Activated CD8-positive, alpha-beta memory T cell treated with anti-CD3 and anti-CD28 coated beads, Interleukin-2, amount 50 U/mL, for 1 hour (primary cell): Measurements from ENCODE around the gene NAA50.

Experiments used
- DNase-seq: peaks from one replicate; pipeline ENCODE4 v3.0.0-alpha.2; 2020; ENCODE audit errors: extremely low read depth

The NAA50 gene

GRCh38 chr3:113685956-113686721, 59.9 kb downstream of the NAA50 start:
- no peak for DNase-seq

GRCh38 chr3:113685124-113685523, 60.9 kb downstream of the NAA50 start:
- no peak for DNase-seq

DNA sequence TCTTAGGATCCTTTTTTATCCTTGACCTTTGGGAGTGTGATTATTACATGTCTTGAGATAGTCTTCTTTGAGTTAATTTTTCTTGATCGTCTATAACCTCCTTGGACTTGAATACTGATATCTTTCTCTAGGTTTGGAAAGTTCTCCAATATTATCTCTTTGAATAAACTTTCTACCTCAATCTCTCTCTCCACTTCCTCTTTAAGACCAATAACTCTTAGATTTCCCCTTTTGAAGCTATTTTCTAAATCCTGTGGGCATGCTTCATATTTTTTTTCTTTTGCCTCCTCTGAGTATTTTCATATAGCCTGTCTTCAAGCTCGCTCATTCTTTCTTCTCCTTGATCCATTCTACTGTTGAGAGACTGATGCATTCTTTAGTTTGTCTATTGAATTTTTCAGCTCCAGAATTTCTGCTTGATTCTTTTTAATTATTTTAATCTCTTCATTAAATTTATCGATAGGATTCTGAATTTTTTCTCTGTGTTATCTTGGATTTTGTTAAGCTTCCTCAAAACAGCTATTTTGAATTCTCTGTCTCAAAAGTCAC, 61.7 kb downstream of the NAA50 start:
- no peak for DNase-seq

- DNase-seq = no peak
These were observed 67.3 kb downstream of the NAA50 start for GRCh38 chr3:113678773-113679172.

DNA sequence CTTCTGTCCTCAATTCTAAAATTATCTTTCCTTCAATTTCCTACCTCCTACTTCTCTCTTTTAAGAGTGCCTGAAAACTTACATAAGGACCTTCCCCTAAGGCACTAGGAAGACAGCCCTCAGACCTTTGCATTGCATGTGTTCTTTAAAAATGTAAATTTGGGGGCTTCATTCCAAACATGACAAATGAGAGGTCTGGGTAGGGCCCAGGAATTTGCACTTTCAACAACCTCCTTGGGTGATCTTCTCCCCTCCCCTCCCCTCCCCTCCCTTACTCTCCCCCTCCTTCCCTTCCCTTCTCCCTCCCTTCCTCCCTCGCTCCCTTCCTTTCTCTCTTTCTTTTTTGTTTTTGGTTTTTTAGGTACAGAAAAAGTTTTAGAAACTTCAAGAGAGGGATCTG, 68.3 kb downstream of the NAA50 start:
- DNase-seq = no peak

DNA sequence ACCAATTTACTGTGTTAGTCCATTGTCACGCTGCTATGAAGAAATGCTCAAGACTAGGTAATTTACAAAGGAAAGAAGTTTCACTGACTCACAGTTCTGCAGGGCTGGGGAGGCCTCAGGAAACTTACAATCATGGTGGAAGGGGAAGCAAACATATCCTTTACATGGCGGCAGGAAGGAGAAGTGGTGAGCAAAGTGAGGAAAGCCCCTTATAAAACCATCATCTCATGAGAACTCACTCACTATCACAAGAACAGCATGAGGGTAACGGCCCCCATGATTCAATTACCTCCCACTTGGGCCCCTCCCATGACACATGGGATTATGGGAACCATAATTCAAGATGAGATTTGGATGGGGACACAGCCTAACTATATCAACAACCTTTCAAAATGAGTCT, 69.8 kb downstream of the NAA50 start:
- DNase-seq = no peak

DNA sequence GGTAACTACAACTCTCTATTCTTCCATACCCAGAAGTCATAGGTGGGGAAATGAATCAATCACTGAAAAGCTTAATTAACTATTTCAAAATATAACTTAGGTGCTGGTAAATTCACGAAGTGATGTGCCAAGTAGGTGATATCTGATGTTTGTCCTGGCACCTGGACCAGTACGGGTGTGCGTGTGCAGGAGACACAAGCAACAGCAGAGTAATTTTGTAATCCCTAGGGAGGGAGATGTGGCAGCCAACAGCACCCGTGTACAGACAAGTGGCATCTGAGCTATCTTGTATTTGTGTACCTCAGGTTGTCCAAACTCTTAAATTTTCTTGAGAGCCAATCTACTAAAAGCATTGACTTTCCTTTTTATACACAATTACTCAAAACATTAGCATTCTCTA, 72.5 kb downstream of the NAA50 start:
- DNase-seq = no peak

DNA sequence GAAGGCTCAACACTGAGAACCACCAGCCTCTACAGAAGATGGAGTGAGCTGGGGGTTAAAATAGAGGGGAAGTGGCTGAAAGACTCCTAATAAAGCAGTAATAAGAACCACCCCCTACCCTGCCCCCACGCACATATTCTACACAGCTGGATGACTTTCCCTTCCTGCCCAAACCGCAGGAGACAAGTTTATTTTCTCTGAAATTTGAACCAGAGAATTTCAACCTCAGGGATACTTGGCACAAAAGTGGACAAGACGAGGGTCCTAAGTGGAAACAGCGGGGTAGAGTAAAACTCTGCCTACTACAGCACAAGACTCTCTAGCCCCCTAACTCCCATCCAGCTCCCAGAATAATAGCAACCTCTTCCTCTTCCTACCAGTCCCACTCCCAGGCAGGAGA, 78.0 kb downstream of the NAA50 start:
- no peak for DNase-seq
